C1 segment of cervical spinal cord (tissue), 14 donors: Measurements from ENCODE around the gene EPB41L2.
A peak's percentile ranks its signal among the peaks of the same experiment; 100 is the strongest.

Experiments used
- DNase-seq, 14 donors: peaks; one replicate each; lab custom pipeline; 2025; lab: John Stamatoyannopoulos, UW

The EPB41L2 gene

DNA sequence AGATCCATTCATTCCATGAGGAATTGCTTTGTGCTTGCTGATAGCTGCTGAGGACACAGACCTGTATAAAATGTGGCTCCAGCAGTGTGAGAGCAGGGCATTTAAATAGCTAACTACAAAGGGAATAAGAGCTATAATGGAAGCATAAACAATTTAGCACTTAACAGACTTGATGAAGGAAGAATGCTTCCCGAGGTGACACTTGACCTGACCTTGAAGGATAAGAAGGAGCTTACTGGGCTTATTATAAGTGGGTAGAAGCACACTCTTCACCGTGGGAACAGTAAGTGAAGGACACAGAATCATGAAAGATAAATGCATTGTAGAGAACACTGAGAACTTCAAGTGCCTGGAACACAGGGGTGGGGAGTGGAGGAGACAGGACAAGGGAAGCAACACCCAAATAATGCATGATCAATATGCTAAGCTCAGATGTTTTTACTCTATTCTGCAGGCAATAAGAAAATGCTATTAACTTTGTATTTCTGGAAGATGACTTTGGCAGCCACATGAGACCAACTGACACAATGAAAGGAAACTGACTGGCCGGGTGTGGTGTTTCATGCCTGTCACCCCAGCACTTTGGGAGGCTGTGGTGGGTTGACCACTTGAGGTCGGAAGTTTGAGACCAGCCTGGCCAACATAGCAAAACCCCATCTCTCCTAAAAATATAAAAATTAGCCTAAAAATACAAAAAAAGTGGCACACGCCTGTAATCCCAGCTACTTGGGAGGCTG is 84.2 kb downstream of the EPB41L2 start:
- no peak for DNase-seq

DNA sequence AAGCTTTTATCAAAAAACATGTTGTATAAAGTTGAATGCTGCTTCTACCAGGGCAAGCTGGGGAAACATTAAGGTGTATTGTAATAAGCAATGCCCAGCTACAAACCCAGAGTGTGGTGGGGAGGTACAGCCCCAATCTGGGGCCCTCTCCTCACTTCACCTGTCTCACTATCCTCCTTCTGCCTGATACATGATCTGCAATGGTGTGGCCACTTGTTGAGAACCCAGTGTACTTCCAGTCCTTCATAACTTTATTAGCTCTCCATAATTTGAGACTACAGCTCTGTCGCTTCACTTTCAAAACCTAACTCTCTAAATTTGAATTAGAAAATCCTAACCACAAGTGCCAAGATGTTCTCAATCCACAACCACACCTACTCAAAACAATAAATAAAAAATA is 84.9 kb downstream of the EPB41L2 start:
- no peak for DNase-seq

- DNase-seq = no peak
Observed at GRCh38 chr6:130975325-130975724, 87.7 kb downstream of the EPB41L2 start.

GRCh38 chr6:130973521-130974277 is 89.3 kb downstream of the EPB41L2 start:
- no peak for DNase-seq

DNA sequence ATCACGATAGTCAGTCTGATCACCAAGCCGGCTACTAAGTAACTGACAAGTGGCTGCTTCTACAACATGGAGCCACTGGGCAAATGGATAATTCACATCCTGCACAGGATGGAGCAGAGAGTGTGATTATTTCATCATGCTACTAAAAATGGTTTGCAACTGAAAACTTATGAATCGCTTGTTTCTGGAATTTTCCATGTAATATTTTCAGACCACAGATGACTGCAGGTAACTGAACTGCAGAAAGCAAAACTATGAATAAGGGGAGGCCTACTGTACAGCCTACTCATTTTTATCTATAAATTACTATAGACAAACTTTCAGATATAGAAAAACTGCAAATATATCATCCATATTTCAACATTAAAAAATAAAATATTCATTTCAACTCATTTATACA is 91.5 kb downstream of the EPB41L2 start:
- no peak for DNase-seq

- no peak for DNase-seq
Observed at GRCh38 chr6:130970839-130971410, 92.1 kb downstream of the EPB41L2 start.

GRCh38 chr6:130969791-130970491 is 93.1 kb downstream of the EPB41L2 start:
- no peak for DNase-seq

DNA sequence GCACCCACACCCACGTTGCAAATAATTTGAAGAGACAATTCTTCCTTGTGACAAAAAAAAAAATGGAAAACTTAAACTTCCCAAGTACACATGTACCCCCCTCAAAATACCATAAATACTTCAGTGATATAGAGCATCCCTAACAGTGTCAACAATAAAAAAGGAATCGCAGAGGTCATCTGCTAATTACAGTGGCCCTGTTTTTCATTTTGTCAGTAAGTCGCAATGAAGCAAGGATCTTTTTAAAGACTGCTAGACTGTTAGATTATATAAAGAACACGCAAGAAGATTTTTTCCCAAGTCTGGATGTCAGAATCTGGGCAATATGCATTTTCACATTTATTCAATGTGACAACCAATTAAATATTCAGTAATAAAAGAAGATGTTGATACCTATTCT is 93.9 kb downstream of the EPB41L2 start:
- DNase-seq = no peak

- DNase-seq = no peak
Observed at GRCh38 chr6:130968476-130968875, 94.6 kb downstream of the EPB41L2 start.

- DNase-seq = peak in 1 of 14 donors; percentile 51
Observed at GRCh38 chr6:130967502-130968445, 95.3 kb downstream of the EPB41L2 start.

DNA sequence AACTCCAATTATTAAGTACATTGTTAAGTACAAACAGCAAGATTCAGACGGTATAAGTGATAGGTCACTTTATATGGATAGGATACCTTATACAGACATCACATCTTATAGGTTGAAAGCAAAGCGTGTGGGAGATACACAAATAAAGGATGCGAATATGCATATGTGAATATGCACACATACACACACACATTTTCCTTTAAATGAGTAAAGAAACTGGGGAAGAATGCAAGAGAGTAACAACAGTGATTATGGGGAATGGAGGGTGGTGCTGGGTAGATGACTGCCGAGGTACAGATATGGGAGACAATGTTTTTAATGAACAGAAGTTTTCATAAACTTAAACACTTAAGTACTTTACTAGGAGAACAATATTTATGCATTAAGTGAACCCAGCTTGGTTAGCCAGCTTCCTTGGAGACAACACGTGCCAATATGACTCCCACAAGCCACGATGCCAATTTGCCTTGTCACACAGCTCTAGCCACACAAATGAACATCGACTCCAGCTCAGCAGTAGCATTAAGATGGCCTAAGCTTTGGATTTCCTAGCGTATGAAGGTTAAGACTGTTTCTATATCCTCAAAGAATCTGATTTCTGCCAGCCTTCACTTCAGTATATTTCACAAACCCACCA is 96.6 kb downstream of the EPB41L2 start:
- DNase-seq = peak in 2 of 14 donors; percentile 2 to 11

DNA sequence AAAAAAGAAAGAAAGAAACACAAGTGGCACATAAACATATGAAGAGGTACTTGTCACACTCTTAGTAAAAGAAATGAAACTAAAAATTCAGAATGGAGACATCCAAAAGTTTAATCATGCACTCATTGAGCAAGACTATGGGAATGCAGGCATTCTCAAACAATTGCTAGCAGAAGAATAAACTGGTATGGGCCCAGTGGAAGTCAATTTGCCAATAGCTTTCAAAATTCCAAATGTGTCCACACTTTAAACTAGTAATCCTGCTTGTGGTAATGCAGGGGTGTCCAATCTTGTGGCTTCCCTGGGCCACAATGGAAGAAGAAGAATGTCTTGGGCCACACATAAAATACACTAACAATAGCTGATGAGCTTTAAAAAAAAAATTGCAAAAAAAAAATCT is 97.4 kb downstream of the EPB41L2 start:
- DNase-seq = no peak

DNA sequence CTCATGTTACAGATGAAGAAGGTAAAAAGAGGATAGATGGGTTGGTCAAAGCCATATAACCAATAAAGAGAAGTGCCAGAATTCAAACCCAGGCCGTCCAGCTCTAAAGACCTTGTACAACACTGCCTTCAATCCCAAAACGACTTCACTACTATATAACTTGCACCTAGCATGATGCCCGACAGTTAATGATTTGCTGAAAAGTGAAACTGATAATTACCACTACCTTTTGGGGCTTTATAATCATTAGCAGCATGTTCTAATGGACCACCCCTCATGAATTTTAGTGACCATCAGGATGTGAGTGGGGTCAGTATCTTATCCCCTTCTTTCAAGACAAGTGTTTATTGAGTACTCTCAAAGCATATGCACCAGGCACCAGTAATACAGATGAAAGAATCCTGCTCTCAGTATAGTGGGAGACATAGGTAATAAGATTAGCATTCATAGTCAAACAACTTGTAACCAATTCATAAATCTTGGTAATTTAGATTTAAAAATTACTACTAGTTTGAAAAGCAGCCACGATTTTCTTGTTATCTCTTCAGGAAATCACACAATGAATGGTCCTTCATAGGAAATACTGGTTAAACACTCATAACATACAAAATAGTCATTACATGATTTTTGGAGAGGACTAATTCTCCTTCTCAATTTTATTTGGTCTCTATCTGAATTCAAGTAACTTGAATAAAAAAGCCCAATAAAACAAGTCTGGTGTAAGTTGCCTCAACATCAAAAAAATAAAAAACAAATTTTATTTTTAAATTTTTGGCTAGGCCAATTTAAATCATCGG is 98.0 kb downstream of the EPB41L2 start:
- DNase-seq = no peak

- no peak for DNase-seq
Observed at GRCh38 chr6:130964289-130964688, 98.8 kb downstream of the EPB41L2 start.

- no peak for DNase-seq
Observed at GRCh38 chr6:130962966-130963365, 100.1 kb downstream of the EPB41L2 start.

DNA sequence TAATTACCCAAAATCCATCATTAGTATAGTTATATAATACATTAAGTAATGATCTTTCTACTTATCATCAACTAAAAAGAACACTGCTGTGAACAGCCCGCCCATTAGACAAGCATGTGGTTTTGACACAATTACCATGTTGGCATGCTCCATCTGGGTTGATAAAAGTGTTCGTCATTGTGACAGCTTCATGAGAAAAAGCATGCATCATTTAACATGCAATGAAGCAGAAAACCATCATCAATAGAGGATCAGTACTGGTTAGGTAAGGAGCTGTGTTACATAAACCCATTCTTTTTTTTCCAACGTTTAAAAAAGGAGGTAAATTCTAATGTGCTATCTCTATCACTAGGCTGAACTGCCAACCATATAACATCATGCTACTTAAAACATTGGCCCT is 101.9 kb downstream of the EPB41L2 start:
- DNase-seq = no peak

- no peak for DNase-seq
Observed at GRCh38 chr6:130959951-130960350, 103.1 kb downstream of the EPB41L2 start.

- no peak for DNase-seq
Observed at GRCh38 chr6:130958468-130958867, 104.6 kb downstream of the EPB41L2 start.

DNA sequence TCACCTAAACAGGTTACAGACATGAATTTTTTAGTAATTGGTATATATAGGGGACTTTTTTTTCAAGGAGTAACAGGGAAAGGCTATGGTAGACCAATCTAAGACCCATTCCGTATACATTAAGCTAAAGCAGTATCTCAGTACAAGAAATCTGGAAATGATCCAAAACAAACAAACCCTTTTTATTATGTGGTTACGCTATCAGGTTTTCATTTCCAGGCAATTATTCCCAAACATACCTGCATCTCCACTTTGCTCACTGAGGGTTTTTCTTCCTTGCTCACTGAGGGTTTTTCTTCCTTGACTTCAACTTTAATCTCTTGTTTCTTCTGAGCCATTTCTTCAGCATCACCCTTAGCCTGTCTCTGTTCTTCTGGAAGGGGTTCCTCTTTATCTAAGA is 107.3 kb downstream of the EPB41L2 start:
- no peak for DNase-seq

DNA sequence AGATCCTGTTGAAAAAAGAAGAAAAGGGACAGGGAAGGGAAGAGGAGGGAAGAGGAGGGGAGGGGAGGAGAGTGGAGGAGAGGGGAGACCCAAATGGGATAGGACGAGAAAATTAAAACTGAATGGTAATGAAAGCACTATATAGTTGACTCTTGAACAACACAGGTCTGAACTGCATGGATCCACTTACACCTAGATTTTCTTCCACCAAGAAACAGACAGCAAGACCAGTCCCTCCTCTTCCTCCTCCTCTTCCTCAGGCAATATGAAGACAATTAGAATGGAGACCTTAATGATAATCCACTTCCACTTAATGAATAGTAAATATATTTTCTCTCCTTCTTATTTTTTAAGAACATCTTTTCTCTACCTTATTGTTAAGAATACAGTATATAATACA is 113.5 kb downstream of the EPB41L2 start:
- DNase-seq = no peak
